NCI-H460 (cell line): ENCODE data around the gene MAP3K5. TPM values are rescaled to one million over a fixed set of nuclear protein-coding genes. Genes with fewer than 3 reads are reported as not detected.
"Not testable (repeated sequence)": the region's sequence is repeated elsewhere in the genome, so short reads cannot be mapped to it uniquely, and the experiment has no call there.

Experiments used
- DNase-seq: peaks from one replicate; pipeline ENCODE4 v3.0.0-alpha.2; 2016; ENCODE audit warnings: low read depth; ENCODE audit errors: extremely low read depth
- polyA plus RNA-seq: library from polyadenylated mRNA; depleted of rRNA; stranded (reverse); fragments of >200 nt; gene quantifications from 2 replicates; pipeline ENCODE4 v1.2.3, GENCODE V29; 2014; cell fraction: nucleus; rRNA removed
- total RNA-seq: library from RNA; depleted of rRNA; stranded (reverse); fragments of >200 nt; shearing (Covaris generic); gene quantifications from 2 replicates; pipeline ENCODE4 v1.2.3, GENCODE V29; 2014; rRNA removed

MAP3K5 gene
- total RNA-seq = 5.9 and 6.8 TPM in 2 replicates
- polyA plus RNA-seq = 7.0 and 8.9 TPM in 2 replicates

GRCh38 chr6:136792410-136793262 lies at the start of gene MAP3K5:
Gene MAP3K5, minus strand, starts transcription at chr6:136792477. Its CDS starts 320 bp downstream, at chr6:136792157.
- DNase-seq = peak; percentile 77

GRCh38 chr6:136840276-136841001 lies 48.2 kb upstream of the MAP3K5 start:
- DNase-seq = no peak

GRCh38 chr6:136831873-136832562 lies 39.7 kb upstream of the MAP3K5 start:
- DNase-seq = no peak

GRCh38 chr6:136826216-136826615 lies 33.9 kb upstream of the MAP3K5 start:
- DNase-seq = no peak

- no peak for DNase-seq
Observed at GRCh38 chr6:136823128-136823660, 30.9 kb upstream of the MAP3K5 start.

- peak; percentile 82 for DNase-seq
Observed at GRCh38 chr6:136822376-136823127, 30.3 kb upstream of the MAP3K5 start, which contains the start of gene PEX7. Gene PEX7, plus strand, starts transcription at chr6:136822592. Its CDS starts 74 bp downstream, at chr6:136822666.

GRCh38 chr6:136822046-136822375 lies 29.7 kb upstream of the MAP3K5 start:
- no peak for DNase-seq

- DNase-seq = no peak
Observed at GRCh38 chr6:136820561-136820960, 28.3 kb upstream of the MAP3K5 start.

GRCh38 chr6:136816656-136817055 lies 24.4 kb upstream of the MAP3K5 start:
- DNase-seq = no peak

GRCh38 chr6:136815608-136816007 lies 23.3 kb upstream of the MAP3K5 start:
- not testable (repeated sequence) for DNase-seq

- no peak for DNase-seq
Observed at GRCh38 chr6:136812174-136812573, 19.9 kb upstream of the MAP3K5 start.

- DNase-seq = no peak
Observed at GRCh38 chr6:136811272-136811671, 19.0 kb upstream of the MAP3K5 start.

GRCh38 chr6:136809091-136809860 lies 17.0 kb upstream of the MAP3K5 start:
- no peak for DNase-seq

GRCh38 chr6:136803608-136804007 lies 11.3 kb upstream of the MAP3K5 start:
- no peak for DNase-seq

- DNase-seq = no peak
Observed at GRCh38 chr6:136801581-136801980, 9.3 kb upstream of the MAP3K5 start.

- no peak for DNase-seq
Observed at GRCh38 chr6:136798044-136798443, 5.8 kb upstream of the MAP3K5 start.

- DNase-seq = no peak
Observed at GRCh38 chr6:136795996-136796395, 3.7 kb upstream of the MAP3K5 start.

- no peak for DNase-seq
Observed at GRCh38 chr6:136795386-136795785, 3.1 kb upstream of the MAP3K5 start.

- DNase-seq = no peak
Observed at GRCh38 chr6:136793363-136793762, 1.1 kb upstream of the MAP3K5 start.

GRCh38 chr6:136792095-136792409 lies 225 bp downstream of the MAP3K5 start:
- DNase-seq = no peak
